Chondrocyte (in vitro differentiated cells): ENCODE results near the gene OAS1. TPM values are rescaled to one million over a fixed set of nuclear protein-coding genes. Genes with fewer than 3 reads are reported as not detected.

Source experiments
- DNase-seq: peaks from one replicate; pipeline ENCODE4 v3.0.0; 2021; ENCODE audit warnings: mixed read lengths, low spot score
- H3K27ac Mint-ChIP-seq: one replicate; pipeline ENCODE4 v1.8.0; 2021; ENCODE audit warnings: mild to moderate bottlenecking, moderate library complexity, mixed read lengths; ENCODE audit not compliant: unreplicated experiment
- H3K27me3 Mint-ChIP-seq: 2 replicates; pipeline ENCODE4 v1.8.0; 2021; ENCODE audit warnings: low read depth, mixed read lengths
- H3K36me3 Mint-ChIP-seq: 2 replicates; pipeline ENCODE4 v1.8.0; 2021; ENCODE audit warnings: low read depth, mixed read lengths
- H3K4me1 Mint-ChIP-seq: 2 replicates; pipeline ENCODE4 v1.8.0; 2021; ENCODE audit warnings: low read depth, mild to moderate bottlenecking, mixed read lengths
- H3K4me3 Mint-ChIP-seq: one replicate; pipeline ENCODE4 v1.8.0; 2021; ENCODE audit warnings: mild to moderate bottlenecking, moderate library complexity, mixed read lengths; ENCODE audit not compliant: unreplicated experiment
- H3K9me3 Mint-ChIP-seq: 2 replicates; pipeline ENCODE4 v1.8.0; 2021; ENCODE audit warnings: low read depth, mixed read lengths
- long read RNA-seq: library from polyadenylated mRNA; stranded (forward); transcript quantifications from one replicate; pipeline ENCODE4 v2.0.0, GENCODE V29; 2021
- total RNA-seq: library from RNA; stranded (reverse); gene quantifications from 3 replicates; pipeline ENCODE4 v1.2.1, GENCODE V29; 2021
- TF ChIP-seq, protein P1 (sequence below): fragments of 200-600 bp; sonication (generic); IDR thresholded peaks from 2 replicates; pipeline ENCODE4 v1.5.0; 2021; ENCODE audit warnings: antibody characterized with exemption, mild to moderate bottlenecking, moderate library complexity

The OAS1 gene
- total RNA-seq, result not detected in 3 replicates
- long read RNA-seq, result 0 reads

DNA sequence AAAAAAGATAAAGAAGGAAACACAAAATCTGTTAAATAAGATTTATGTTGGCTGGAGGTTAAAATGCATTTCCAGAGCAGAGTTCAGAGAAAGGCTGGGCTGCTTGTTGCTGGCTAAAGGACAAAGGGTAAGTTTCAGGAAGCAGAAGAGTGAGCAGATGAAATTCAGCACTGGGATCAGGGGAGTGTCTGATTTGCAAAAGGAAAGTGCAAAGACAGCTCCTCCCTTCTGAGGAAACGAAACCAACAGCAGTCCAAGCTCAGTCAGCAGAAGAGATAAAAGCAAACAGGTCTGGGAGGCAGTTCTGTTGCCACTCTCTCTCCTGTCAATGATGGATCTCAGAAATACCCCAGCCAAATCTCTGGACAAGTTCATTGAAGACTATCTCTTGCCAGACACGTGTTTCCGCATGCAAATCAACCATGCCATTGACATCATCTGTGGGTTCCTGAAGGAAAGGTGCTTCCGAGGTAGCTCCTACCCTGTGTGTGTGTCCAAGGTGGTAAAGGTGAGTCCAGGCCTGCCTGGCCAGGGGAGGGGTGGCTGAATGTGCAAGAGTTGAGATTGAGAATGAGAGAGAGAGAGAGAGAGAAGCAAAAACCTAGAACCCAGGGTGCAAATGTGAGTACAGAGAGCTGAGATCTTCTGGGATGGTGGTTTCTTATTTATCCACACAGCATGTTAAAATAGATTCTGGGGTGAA, at the start of gene OAS1:
Gene OAS1 (plus strand): TSS at position 251 of the 703 bp plus-strand sequence. CDS start 78 bp downstream, at position 329.
- Mint-ChIP-seq H3K36me3 (no peaks in the 10 kb centered on the region), H3K27me3 (peaks cover 27% of the 10 kb centered on the region), H3K27ac (no peak within 1 kb of the TSS), H3K4me1 (peaks cover 18% of the 10 kb centered on the region), H3K9me3 (peaks cover 4% of the 10 kb centered on the region), H3K4me3 (no peak within 1 kb of the TSS)
- no peak for DNase-seq
- TF ChIP-seq, protein P1, sequence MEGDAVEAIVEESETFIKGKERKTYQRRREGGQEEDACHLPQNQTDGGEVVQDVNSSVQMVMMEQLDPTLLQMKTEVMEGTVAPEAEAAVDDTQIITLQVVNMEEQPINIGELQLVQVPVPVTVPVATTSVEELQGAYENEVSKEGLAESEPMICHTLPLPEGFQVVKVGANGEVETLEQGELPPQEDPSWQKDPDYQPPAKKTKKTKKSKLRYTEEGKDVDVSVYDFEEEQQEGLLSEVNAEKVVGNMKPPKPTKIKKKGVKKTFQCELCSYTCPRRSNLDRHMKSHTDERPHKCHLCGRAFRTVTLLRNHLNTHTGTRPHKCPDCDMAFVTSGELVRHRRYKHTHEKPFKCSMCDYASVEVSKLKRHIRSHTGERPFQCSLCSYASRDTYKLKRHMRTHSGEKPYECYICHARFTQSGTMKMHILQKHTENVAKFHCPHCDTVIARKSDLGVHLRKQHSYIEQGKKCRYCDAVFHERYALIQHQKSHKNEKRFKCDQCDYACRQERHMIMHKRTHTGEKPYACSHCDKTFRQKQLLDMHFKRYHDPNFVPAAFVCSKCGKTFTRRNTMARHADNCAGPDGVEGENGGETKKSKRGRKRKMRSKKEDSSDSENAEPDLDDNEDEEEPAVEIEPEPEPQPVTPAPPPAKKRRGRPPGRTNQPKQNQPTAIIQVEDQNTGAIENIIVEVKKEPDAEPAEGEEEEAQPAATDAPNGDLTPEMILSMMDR, result no peak

DNA sequence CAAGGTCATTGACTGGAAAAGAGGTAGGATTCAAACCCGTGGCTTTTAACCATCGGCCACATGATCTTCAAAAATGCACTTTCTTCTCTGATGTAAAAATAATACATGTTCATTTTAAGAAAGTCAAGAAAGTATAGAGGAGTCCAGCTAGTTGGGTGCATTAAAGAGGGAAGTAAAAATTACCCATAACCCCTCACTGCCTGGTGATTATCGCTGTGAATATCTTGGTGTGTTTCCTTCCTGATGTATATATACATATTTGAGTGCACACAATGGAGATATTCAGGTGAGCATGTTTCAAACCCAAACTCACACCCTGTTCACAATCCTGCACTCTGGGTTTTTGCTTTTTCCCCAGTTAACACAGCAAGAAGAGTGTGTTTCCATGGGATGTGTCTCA, 47.5 kb upstream of the OAS1 start:
- no peaks in the 10 kb centered on the region for H3K4me1 Mint-ChIP-seq
- H3K36me3 Mint-ChIP-seq, result no peaks in the 10 kb centered on the region
- TF ChIP-seq, protein P1, result no peak

DNA sequence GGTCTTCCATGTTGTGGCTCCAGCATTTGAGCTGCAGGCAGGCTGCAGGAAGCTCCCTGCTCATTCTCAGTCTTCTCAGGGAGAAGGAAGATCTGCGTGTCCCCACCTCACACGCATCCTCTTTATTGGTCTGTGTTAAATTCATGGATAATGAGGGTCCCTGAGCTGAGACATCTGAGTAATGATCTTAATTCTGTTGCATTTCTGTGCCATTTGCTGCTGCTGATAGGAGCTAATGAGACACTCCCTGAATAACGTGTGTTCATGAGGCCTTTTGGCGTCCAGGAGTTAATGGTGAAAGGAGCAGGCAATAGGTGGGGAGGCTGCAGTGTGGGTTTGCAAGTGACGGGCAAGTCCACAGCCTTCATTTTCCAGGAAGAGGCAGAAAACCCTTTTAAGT, 46.6 kb upstream of the OAS1 start:
- no peak for DNase-seq
- Mint-ChIP-seq H3K9me3 (no peaks in the 10 kb centered on the region), H3K27ac (no peak overlapping the region), H3K4me3 (no peak overlapping the region), H3K27me3 (peaks cover 13% of the 10 kb centered on the region), H3K4me1 (no peaks in the 10 kb centered on the region), H3K36me3 (no peaks in the 10 kb centered on the region)
- TF ChIP-seq, protein P1, result no peak

More for the DNA sequence above, 47.5 kb upstream of the OAS1 start:
- no peaks in the 10 kb centered on the region for H3K9me3 Mint-ChIP-seq
- no peak overlapping the region for H3K4me3 Mint-ChIP-seq
- no peak for DNase-seq
- H3K27ac Mint-ChIP-seq, result no peak overlapping the region
- peaks cover 14% of the 10 kb centered on the region for H3K27me3 Mint-ChIP-seq

DNA sequence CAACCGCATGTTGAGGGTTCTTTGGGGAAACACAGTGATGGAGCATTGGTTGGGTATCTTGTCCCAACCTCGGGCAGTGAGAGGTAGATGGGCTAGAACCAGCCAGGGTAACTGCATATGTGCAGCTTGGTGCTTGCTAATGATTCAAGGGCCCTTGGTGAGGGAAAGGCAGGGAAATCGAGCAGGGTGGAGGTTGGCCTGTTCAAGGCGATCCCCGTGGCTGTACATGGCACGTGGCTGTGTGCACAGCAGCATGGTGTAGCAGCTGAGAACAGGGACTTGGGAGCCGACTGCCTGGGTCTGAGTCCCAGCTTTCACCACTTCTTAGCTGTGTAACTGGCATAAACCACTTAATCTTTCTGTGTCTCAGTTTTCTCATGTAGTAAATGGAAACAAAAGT, 45.5 kb upstream of the OAS1 start:
- H3K9me3 Mint-ChIP-seq, result no peaks in the 10 kb centered on the region
- DNase-seq, result no peak
- no peaks in the 10 kb centered on the region for H3K36me3 Mint-ChIP-seq
- no peaks in the 10 kb centered on the region for H3K4me1 Mint-ChIP-seq
- H3K27ac Mint-ChIP-seq, result no peak overlapping the region
- no peak overlapping the region for H3K4me3 Mint-ChIP-seq
- TF ChIP-seq, protein P1, result no peak
- peaks cover 8% of the 10 kb centered on the region for H3K27me3 Mint-ChIP-seq

DNA sequence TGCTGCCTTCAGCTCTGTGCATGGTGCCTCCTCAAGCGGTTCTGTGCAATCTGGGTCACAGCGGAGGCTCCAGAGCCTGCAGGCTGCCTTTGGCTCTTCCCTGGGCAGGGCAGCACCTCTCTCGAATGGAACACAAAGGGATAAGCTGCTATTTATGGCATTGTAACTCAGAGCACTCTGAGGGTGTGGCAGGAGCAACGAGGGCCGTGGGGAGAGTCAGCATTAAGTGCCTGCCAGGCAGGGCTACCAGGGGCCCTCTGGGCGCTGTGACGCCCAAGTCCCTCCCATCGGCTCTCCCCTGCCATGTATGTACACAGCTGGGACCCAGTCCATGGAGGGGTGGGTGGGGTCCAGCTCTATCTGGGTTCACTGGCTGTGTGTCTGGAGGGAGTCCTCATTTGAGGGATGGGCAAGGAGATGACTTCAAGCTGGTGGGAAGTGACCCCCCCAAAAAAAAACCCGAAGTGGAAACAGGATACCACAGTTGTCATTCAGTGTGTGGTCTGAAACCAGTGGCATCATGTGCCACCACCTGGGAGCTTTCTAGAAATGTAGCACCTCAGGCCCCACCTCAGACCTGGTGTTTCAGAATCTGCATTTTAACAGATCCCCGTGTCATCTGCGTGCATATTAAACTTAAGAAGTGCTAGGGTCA, 44.0 kb upstream of the OAS1 start:
- H3K36me3 Mint-ChIP-seq, result no peaks in the 10 kb centered on the region
- no peaks in the 10 kb centered on the region for H3K4me1 Mint-ChIP-seq
- TF ChIP-seq, protein P1, result no peak
- H3K4me3 Mint-ChIP-seq, result no peak overlapping the region
- no peak overlapping the region for H3K27ac Mint-ChIP-seq
- DNase-seq, result no peak
- no peaks in the 10 kb centered on the region for H3K9me3 Mint-ChIP-seq
- H3K27me3 Mint-ChIP-seq, result peaks cover 13% of the 10 kb centered on the region
